Measurements from ENCODE around the gene SLC9A7.
"Not testable (repeated sequence)": the region's sequence is repeated elsewhere in the genome, so short reads cannot be mapped to it uniquely, and the experiment has no call there.

Gene SLC9A7

GRCh38 chrX:46754036-46754435 lies 4.9 kb downstream of the SLC9A7 start:
- no peak for DNase-seq

GRCh38 chrX:46750889-46751288 lies 8.0 kb downstream of the SLC9A7 start:
- DNase-seq: no peak

- no peak for DNase-seq
Measured at GRCh38 chrX:46744009-46744408, 14.9 kb downstream of the SLC9A7 start.

GRCh38 chrX:46743046-46743445 lies 15.9 kb downstream of the SLC9A7 start:
- no peak for DNase-seq

- DNase-seq: no peak
Measured at GRCh38 chrX:46739736-46740135, 19.2 kb downstream of the SLC9A7 start.

- no peak for DNase-seq
Measured at GRCh38 chrX:46737462-46737861, 21.5 kb downstream of the SLC9A7 start.

DNA sequence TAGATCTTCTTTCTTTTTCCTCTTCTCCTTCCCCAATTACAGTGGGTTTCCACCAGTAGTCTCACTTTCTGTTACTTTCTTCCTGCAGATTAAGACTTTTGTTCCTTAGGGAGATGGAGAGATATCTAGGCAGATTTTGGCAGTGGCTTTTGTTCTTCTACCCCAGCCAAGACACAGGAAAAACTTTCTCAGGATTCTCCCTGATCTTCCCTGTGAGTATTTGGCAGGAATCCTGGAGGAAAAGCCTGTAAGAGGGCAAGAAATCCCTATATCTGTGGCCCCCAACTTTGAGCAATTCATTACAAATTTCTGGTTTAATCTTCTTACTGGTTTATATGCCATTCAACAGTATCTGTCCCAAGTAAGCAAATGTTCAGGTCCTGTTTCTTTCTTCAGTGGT lies 21.9 kb downstream of the SLC9A7 start:
- DNase-seq: no peak

GRCh38 chrX:46735622-46736021 lies 23.3 kb downstream of the SLC9A7 start:
- no peak for DNase-seq

GRCh38 chrX:46733226-46733625 lies 25.7 kb downstream of the SLC9A7 start:
- no peak for DNase-seq

DNA sequence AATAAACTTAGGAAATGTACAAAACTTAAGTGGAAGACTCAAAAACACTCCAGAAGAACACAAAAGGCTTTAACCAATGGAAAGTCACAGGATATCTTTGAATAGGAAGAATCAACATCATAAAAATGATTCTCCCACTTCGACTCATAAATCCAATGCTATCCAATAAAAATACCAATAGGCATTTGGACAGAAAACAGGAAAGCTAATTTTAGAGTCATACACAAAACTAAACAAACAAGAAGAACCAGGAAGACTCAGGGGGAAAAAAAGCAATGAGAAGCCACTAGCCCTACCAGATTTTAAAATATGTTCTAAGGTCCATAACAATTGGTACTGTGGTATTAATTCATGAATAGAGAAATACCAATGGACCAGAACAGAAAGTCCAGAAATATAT lies 28.2 kb downstream of the SLC9A7 start:
- no peak for DNase-seq

- no peak for DNase-seq
Measured at GRCh38 chrX:46727441-46727840, 31.5 kb downstream of the SLC9A7 start.

GRCh38 chrX:46723569-46723927 lies 35.4 kb downstream of the SLC9A7 start:
- DNase-seq: not testable (repeated sequence)

- DNase-seq: no peak
Measured at GRCh38 chrX:46722742-46723568, 36.0 kb downstream of the SLC9A7 start.

GRCh38 chrX:46716796-46717195 lies 42.1 kb downstream of the SLC9A7 start:
- DNase-seq: no peak

DNA sequence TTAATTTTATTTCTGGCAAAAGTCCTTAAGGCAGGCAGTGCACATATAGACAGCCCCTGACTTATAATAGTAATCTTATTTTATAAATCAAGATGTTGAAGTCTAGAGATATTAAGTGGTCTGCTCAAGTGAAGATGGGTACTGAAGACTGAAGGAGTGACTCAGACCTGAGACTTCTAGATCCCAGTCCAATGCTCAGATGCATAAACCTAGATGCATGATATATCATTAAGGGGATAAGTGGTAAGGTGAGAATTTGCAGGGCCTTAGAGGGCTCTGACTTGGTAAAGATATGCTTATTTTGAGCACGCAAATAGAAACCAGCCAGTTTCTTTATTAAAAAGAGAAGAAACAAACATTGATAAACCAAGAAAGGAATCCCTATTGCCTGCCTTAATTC lies 42.9 kb downstream of the SLC9A7 start:
- DNase-seq: no peak

GRCh38 chrX:46715530-46715929 lies 43.4 kb downstream of the SLC9A7 start:
- DNase-seq: no peak

- DNase-seq: no peak
Measured at GRCh38 chrX:46713672-46714490, 45.0 kb downstream of the SLC9A7 start.

DNA sequence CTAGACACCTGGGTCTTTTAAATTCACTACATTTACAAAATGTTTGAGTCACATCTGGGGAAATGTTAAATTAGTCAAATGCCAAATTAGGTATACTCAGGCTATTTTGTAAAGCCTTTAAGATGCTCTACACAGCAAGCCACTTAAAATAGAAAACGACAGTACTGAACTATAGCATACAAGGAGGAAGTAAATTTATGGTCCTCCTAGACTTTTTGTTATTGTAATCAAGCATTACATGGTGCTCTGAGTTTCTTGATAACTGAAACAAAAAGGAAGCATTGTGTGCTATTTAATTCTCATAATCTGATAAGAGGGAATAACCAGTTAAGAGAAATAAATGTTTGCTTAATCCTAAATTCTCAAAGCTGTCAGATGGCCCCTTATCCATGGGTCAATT lies 46.2 kb downstream of the SLC9A7 start:
- no peak for DNase-seq

GRCh38 chrX:46710927-46711623 lies 47.8 kb downstream of the SLC9A7 start:
- no peak for DNase-seq

DNA sequence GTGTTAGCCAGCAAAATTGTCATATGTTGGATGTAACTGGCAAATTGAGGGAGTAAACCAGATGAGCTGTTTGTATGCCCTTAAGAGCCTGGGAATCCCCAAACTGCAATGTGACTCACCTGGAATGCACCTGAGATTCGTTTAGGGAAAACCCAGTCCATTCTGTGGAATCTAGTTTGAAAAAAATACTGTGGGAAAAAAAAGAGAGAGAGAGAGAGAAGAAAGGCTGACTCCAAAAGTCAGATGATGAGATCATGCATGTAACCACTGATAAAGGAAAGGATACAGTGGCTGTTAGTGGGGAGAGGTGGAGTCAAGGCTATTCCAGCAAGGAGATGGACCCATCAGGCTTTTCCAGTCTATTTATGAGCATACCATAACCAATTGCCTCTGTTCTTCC lies 48.5 kb downstream of the SLC9A7 start:
- DNase-seq: no peak

GRCh38 chrX:46707274-46707965 lies 51.5 kb downstream of the SLC9A7 start:
- no peak for DNase-seq

- no peak for DNase-seq
Measured at GRCh38 chrX:46704767-46705386, 54.0 kb downstream of the SLC9A7 start.

- DNase-seq: no peak
Measured at GRCh38 chrX:46703980-46704379, 54.9 kb downstream of the SLC9A7 start.

Data from AML-193 (cell line).